H9 (cell line): Measurements from ENCODE around the gene TTC39C. TPM values are rescaled to one million over a fixed set of nuclear protein-coding genes. Genes with fewer than 3 reads are reported as not detected.

Experiments used
- DNase-seq: peaks from one replicate; pipeline ENCODE4 v3.0.0-alpha.2; 2017
- H2AFZ ChIP-seq: one replicate; pipeline ENCODE4 v1.6.1; 2013; ENCODE audit warnings: mild to moderate bottlenecking, low read length, control low read depth, moderate library complexity
- H2AK5ac ChIP-seq: 2 replicates; pipeline ENCODE4 v1.6.1; 2013; ENCODE audit warnings: low read length, control low read depth, mixed read lengths; ENCODE audit not compliant: insufficient read length
- H2BK120ac ChIP-seq: one replicate; pipeline ENCODE4 v1.6.1; 2013; ENCODE audit warnings: low read depth, mild to moderate bottlenecking, low read length, control low read depth, inconsistent platforms; ENCODE audit not compliant: poor library complexity, severe bottlenecking
- H2BK12ac ChIP-seq: 2 replicates; pipeline ENCODE4 v1.6.1; 2013; ENCODE audit warnings: low read length, control low read depth, mixed read lengths, low read depth; ENCODE audit not compliant: insufficient read length
- H2BK15ac ChIP-seq: 2 replicates; pipeline ENCODE4 v1.6.1; 2013; ENCODE audit warnings: low read depth, low read length, control low read depth
- H2BK20ac ChIP-seq: one replicate; pipeline ENCODE4 v1.6.1; 2013; ENCODE audit warnings: low read depth, mild to moderate bottlenecking, low read length, control low read depth, inconsistent platforms; ENCODE audit not compliant: poor library complexity, severe bottlenecking
- H2BK5ac ChIP-seq: 2 replicates; pipeline ENCODE4 v1.6.1; 2013; ENCODE audit warnings: low read length, control low read depth, mixed read lengths; ENCODE audit not compliant: insufficient read length
- H3K14ac ChIP-seq: 2 replicates; pipeline ENCODE4 v1.6.1; 2013; ENCODE audit warnings: low read length, control low read depth; ENCODE audit not compliant: insufficient read depth
- H3K18ac ChIP-seq: 2 replicates; pipeline ENCODE4 v1.6.1; 2013; ENCODE audit warnings: low read depth, mild to moderate bottlenecking, mixed read lengths, low read length, control low read depth; ENCODE audit not compliant: insufficient read length
- H3K23ac ChIP-seq: 2 replicates; pipeline ENCODE4 v1.6.1; 2013; ENCODE audit warnings: low read length, control low read depth, mixed read lengths, low read depth; ENCODE audit not compliant: insufficient read length
- H3K23me2 ChIP-seq: 2 replicates; pipeline ENCODE4 v1.6.1; 2013; ENCODE audit warnings: low read depth, mild to moderate bottlenecking, mixed read lengths, low read length, control low read depth; ENCODE audit not compliant: insufficient read length, poor library complexity, severe bottlenecking
- H3K27ac ChIP-seq: 2 replicates; pipeline ENCODE4 v1.5.1; 2013; ENCODE audit warnings: low read length, control low read depth, mixed read lengths, low read depth; ENCODE audit not compliant: insufficient read length
- H3K27me3 ChIP-seq: 2 replicates; pipeline ENCODE4 v1.6.1; 2013; ENCODE audit warnings: low read length, control low read depth, inconsistent platforms; ENCODE audit not compliant: insufficient read depth
- H3K4ac ChIP-seq: 2 replicates; pipeline ENCODE4 v1.6.1; 2013; ENCODE audit warnings: low read depth, mild to moderate bottlenecking, control low read depth, inconsistent platforms, low read length, moderate library complexity
- H3K4me1 ChIP-seq: 2 replicates; pipeline ENCODE4 v1.6.1; 2013; ENCODE audit warnings: low read length, control low read depth, inconsistent platforms; ENCODE audit not compliant: insufficient read depth
- H3K4me2 ChIP-seq: 2 replicates; pipeline ENCODE4 v1.6.1; 2013; ENCODE audit warnings: low read length, control low read depth, mixed read lengths; ENCODE audit not compliant: insufficient read length, insufficient read depth
- H3K56ac ChIP-seq: 2 replicates; pipeline ENCODE4 v1.6.1; 2013; ENCODE audit warnings: low read depth, mild to moderate bottlenecking, mixed read lengths, low read length, control low read depth; ENCODE audit not compliant: insufficient read length
- H3K79me1 ChIP-seq: 2 replicates; pipeline ENCODE4 v1.6.1; 2013; ENCODE audit warnings: low read depth, mild to moderate bottlenecking, moderate library complexity, low read length, control low read depth, inconsistent platforms; ENCODE audit not compliant: insufficient read depth, poor library complexity, severe bottlenecking
- H3K79me2 ChIP-seq: 2 replicates; pipeline ENCODE4 v1.6.1; 2013; ENCODE audit warnings: low read length, control low read depth, inconsistent platforms; ENCODE audit not compliant: insufficient read depth
- H3K9ac ChIP-seq: 2 replicates; pipeline ENCODE4 v1.6.1; 2013; ENCODE audit warnings: low read length, control low read depth, mixed read lengths; ENCODE audit not compliant: insufficient read length; ENCODE audit errors: extremely low read depth
- H3K9me3 ChIP-seq: one replicate; pipeline ENCODE4 v1.6.1; 2013; ENCODE audit warnings: low read depth, low read length, inconsistent platforms; ENCODE audit not compliant: control insufficient read depth
- H3T11ph ChIP-seq: one replicate; pipeline ENCODE4 v1.6.1; 2013; ENCODE audit warnings: mild to moderate bottlenecking, low read length, control low read depth, inconsistent platforms
- H4K20me1 ChIP-seq: one replicate; pipeline ENCODE4 v1.6.1; 2013; ENCODE audit not compliant: control insufficient read depth, insufficient read length, insufficient read depth
- H4K5ac ChIP-seq: 2 replicates; pipeline ENCODE4 v1.6.1; 2013; ENCODE audit warnings: low read depth, mild to moderate bottlenecking, mixed read lengths, low read length, control low read depth; ENCODE audit not compliant: insufficient read length
- H4K8ac ChIP-seq: replicated peaks from 2 replicates; pipeline ENCODE4 v1.6.1; 2013; ENCODE audit warnings: low read length, control low read depth, mixed read lengths, low read depth; ENCODE audit not compliant: insufficient read length
- H4K91ac ChIP-seq: 2 replicates; pipeline ENCODE4 v1.6.1; 2013; ENCODE audit warnings: low read depth, mild to moderate bottlenecking, moderate library complexity, mixed read lengths, low read length, control low read depth; ENCODE audit not compliant: insufficient read length
- H3K27ac Mint-ChIP-seq, 3 experiments: 2 replicates in 2 of 3; 3 replicates in 1 of 3; pipeline ENCODE4 v1.8.0; 2020 to 2021; ENCODE audit warnings: mixed read lengths in 3 of 3, mild to moderate bottlenecking in 1 of 3, moderate library complexity in 1 of 3
- H3K27me3 Mint-ChIP-seq: 2 replicates; pipeline ENCODE4 v1.8.0; 2021; ENCODE audit warnings: low read depth, mild to moderate bottlenecking, moderate library complexity, mixed read lengths
- H3K36me3 Mint-ChIP-seq, 3 experiments: 2 replicates in 2 of 3; 3 replicates in 1 of 3; pipeline ENCODE4 v1.8.0; 2020 to 2021; ENCODE audit warnings: low read depth in 3 of 3, mixed read lengths in 3 of 3; ENCODE audit not compliant: insufficient read depth in 1 of 3
- H3K4me1 Mint-ChIP-seq, 2 experiments: 2 replicates each; pipeline ENCODE4 v1.8.0; 2020; ENCODE audit warnings: mixed read lengths in 2 of 2
- H3K4me3 Mint-ChIP-seq, 2 experiments: 2 replicates in 1 of 2; 3 replicates in 1 of 2; pipeline ENCODE4 v1.8.0; 2020 to 2021; ENCODE audit warnings: mild to moderate bottlenecking in 2 of 2, mixed read lengths in 2 of 2, moderate library complexity in 1 of 2
- H3K9me3 Mint-ChIP-seq, 2 experiments: 2 replicates in 1 of 2; 3 replicates in 1 of 2; pipeline ENCODE4 v1.8.0; 2020; ENCODE audit warnings: mild to moderate bottlenecking in 2 of 2, mixed read lengths in 2 of 2, moderate library complexity in 1 of 2
- CTCF ChIP-seq: fragments of 200-600 bp; sonication (generic); conservative IDR thresholded peaks from 3 replicates; pipeline ENCODE4 v1.8.0; 2021; ENCODE audit warnings: antibody characterized with exemption, mild to moderate bottlenecking
- WGBS: extraction: QIAGEN DNeasy Blood & Tissue Kit; methylation state at CpG from one replicate; pipeline ENCODE4 v1.1.7; 2013; ENCODE audit warnings: missing lambda C conversion rate, low lambda C conversion rate, mixed read lengths; ENCODE audit not compliant: insufficient read length; ENCODE audit errors: extremely low coverage; 5-methylcytosine and 5-hydroxymethylcytosine counted together
- total RNA-seq: library from RNA; stranded (reverse); gene quantifications from 2 replicates; pipeline ENCODE4 v1.2.1, GENCODE V29; 2021

TTC39C gene
- total RNA-seq, 1 experiment from 2014 or later = 18.0 TPM

- Histone ChIP-seq H4K91ac (no peak overlapping the region), H3K27me3 (no peaks in the 10 kb centered on the region), H3K14ac (no peak overlapping the region), H3T11ph (no peak overlapping the region), H3K23me2 (no peaks in the 10 kb centered on the region), H2AFZ (no peak overlapping the region), H3K4ac (no peak overlapping the region), H3K9ac (no peak overlapping the region), H3K56ac (no peak overlapping the region), H3K18ac (no peak overlapping the region), H2BK12ac (no peak overlapping the region), H3K4me2 (no peak overlapping the region), H3K27ac (no peak overlapping the region), H4K20me1 (no peaks in the 10 kb centered on the region), H2BK5ac (no peak overlapping the region), H3K9me3 (no peaks in the 10 kb centered on the region), H3K79me1 (no peaks in the 10 kb centered on the region), H3K79me2 (no peaks in the 10 kb centered on the region), H3K4me1 (no peaks in the 10 kb centered on the region), H2BK120ac (no peak overlapping the region), H2BK15ac (no peak overlapping the region), H2BK20ac (no peak overlapping the region), H4K5ac (no peak overlapping the region), H4K8ac (no peak overlapping the region), H2AK5ac (no peak overlapping the region), H3K23ac (no peak overlapping the region)
- DNase-seq = no peak
- no CpG with 5 or more reads among the region's 2 CpGs for whole genome bisulfite sequencing
- Mint-ChIP-seq H3K27me3 (no peaks in the 10 kb centered on the region), H3K27ac (no peak overlapping the region), H3K36me3 (peaks cover 0 to 17% (median 6%) of the 10 kb centered on the region in 3 experiments; a peak in 5 of 7 replicates), H3K9me3 (no peaks in the 10 kb centered on the region), H3K4me1 (peaks cover 0 to 3% of the 10 kb centered on the region in 2 experiments; a peak in 1 of 4 replicates), H3K4me3 (no peak overlapping the region)
- TF ChIP-seq CTCF = no peak
Measured at GRCh38 chr18:24121625-24122024, 107.1 kb downstream of the TTC39C start.
